GM18520 (cell line): Measurements from ENCODE around the gene PAM16.

Experiments used
- ATAC-seq: cut with Tn5 transposase; IDR thresholded peaks from one replicate; pipeline ENCODE4 v1.9.1; 2021; ENCODE audit not compliant: unreplicated experiment

The PAM16 gene

GRCh38 chr16:4321286-4322120 is 29.6 kb downstream of the PAM16 start:
- ATAC-seq = no peak

DNA sequence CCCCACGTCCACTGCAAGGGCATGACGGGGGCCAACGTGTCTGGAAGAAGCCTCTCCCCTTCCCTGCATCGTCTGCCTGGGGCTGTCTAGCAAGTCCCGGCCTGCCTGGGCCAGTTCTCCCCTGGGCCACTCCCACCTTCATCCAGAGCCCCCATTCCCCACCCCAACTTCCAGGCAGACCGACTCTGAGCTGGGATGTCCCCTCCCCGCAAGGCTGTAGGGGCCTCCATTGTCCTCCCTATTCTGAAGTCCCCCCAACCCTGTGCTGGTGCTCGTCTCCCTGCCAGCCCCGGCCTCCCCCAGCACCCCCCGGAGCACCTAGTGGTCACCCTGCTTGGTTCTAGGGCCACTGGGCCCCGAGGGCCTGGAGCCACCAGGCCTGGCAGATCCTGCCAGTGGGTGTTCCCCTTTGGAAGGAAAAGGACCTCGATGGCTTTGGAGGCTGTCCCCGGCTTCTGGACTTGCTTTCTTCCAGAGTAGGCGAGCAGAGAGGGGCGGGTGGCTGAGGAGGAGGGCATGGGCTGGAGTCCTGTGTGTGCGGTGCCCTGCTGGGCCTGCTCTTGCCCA is 30.5 kb downstream of the PAM16 start:
- ATAC-seq = no peak

DNA sequence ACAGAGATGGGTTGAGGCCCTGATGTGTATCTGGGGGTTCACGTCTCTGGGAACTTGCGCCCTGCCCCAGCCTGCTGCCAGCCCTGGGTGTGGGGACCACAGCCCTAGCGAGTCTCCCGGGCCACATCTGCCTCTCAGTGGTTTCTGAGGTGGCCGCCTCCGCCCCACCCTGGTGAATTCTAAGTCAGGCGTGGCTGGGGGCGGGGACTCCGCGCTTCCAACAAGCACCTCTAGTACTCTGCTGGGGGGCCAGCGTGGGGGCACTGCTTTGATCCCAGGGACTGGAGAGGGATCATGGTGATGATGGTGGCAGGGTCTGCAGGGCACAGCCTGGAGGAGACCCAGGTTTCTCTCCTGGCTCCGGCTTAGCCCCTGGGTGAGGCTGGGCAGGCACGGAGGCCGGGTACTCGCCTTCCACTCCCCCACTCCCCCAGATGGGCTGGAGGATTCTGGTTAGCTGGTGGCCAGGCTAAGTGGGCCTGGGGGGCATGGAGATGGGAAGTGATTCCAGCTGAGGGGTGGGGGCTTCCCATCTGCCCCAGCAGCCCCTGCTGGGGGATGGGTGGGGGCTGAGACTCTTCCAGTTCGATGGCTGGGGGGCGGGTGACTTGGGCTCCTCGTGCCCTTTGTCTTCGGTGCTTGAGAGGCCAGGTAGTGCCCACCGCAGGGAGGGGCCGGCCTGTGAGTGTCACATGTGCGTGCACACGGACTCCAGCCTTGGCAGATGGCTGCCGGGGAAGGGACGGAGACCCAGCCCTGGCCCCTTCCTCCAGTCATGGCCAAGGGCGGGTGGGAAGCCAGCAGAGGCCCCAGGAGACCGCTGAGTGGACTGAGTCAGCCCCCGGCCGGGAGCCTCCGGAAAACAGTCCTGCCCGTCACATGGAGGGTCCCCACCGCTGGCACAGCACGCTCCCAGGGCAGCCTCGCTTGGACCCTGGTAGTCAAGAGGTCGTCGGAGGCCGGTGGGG is 31.4 kb downstream of the PAM16 start:
- no peak for ATAC-seq

GRCh38 chr16:4318967-4319366 is 32.2 kb downstream of the PAM16 start:
- ATAC-seq = no peak

DNA sequence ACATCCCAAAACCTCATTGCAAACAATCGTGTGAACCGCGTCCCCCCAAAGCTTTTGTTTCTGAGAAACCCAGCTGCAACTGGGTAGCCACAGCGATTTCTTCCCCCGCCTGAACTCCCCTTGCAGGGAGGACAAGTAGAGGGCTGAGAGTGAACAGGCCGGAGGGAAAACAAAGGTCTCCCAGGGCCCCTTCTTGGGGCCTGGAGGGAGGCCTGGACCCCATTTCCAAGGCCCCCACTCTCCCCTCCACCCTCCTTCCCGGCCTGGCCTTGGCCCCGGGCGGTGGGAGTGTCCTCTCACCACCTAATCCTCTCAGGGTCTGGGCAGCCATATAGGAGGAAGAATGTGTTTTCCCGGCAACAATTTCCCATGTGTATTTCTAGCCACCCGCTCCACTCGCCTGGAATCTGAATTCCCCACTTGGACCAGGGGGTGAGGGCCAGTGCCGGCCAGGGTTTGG is 32.6 kb downstream of the PAM16 start:
- no peak for ATAC-seq

DNA sequence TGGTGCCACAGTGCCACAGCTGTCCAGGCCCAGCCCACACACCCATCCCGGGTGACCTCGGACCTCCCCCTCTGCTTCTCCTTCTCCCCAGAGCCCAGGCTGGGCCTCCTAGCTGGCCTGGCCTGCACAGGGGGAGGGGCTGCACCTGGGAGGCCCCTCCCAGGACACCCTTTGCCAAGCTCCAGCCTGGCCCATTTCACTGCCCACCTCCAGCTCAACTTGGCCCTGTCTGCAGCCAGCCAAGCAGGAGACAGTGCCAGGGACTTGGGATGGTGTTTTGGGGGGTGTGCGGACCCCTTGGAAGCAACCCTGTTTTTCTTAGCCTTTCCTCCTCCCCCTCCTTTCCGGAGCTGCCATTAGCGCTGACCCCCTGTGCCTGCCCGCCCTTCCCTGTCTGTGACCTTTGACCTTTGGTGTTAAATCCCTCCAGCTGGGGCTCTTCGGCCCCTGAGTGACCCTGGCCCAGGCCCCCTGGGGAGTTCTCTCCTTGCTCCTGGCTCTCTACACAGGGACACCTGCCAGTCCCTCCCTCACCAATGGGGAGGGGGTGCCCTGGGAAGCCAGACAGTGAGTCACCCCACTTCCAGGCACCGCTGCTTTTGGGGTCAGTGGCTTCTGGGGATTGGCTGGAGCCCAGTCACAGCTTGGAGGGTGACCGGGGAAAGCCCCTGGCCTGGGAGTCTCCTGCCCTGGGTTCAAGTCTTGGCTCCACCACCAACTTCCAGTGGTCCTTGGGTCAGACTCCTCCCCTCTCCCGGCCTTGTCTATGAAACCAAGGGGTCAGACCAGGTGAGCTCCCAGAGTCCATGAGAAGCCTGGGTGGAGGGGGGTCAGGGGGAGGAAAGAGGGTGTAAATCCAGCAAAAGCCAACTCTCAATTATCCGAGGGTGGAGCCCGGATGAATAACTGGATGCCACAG is 33.3 kb downstream of the PAM16 start:
- no peak for ATAC-seq

DNA sequence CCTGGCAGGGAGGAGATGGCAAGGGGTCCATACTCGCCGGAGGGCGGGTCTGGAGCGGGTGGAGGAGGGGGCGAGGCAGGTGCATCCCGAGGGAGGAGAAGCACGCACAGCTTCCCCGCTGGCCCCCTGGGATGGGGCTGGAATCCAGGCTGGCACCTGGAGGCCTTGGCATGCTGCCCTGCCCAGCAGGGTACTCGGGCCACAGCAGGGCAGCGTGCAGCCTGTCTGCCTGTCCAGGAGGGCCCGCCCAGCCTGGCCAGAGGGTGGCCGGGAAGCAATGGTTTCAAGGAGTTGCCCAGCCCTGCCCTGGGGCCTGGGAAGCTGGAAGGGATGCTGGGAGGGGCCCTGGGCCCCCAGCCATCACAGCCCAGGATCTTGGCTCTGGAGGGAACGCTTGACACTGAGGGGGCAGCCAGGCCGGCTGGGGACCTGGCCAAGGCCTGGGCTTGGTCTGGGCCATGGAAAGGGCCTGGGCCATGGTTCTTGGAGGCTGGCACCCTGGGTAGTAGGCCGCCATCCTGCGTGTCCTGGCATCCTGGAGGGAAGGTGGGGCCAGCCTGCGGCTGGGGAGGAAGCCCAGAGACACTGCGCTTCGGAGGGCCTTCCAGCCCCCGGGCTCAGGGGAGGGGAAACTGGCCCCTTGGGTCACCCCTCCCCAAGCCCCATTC is 34.1 kb downstream of the PAM16 start:
- no peak for ATAC-seq

DNA sequence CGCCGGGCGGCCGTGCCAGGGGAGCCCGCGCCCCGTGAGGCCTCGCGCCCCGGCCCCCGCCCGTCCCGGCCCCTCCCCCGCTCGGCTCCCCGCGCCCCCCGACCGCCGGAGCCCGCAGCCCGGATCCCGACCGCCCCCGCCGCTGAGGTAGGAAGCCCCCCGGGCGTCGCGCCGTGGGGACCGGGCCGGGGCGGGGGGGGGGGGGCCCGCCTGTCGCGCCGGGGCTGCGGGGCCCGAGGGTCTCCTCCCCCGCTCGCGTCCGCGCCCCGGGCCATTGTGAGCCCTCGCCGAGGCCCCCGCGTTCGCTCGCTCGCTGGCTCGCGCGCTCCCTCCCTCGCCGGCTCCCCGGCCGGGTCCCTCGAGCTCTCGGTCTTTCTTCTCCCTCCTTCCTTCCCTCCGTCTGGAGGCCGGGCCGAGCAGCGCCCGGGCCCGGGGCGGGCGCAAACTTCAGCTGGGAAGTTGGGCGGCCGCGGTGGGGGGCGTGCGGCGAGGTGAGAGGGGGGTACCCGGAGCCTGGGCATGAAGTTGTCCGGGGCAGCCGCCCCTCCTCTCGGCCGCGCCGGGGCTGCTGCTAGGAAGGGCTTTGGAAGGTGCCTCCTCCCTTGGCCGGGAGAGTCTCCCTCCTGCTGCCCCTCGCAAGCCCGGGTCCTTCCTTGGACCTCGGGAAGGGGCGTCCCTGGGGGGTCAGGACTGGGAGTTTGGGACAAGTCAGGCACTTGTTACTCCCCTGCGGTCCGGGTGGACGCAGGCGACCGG is 34.8 kb downstream of the PAM16 start:
- no peak for ATAC-seq

DNA sequence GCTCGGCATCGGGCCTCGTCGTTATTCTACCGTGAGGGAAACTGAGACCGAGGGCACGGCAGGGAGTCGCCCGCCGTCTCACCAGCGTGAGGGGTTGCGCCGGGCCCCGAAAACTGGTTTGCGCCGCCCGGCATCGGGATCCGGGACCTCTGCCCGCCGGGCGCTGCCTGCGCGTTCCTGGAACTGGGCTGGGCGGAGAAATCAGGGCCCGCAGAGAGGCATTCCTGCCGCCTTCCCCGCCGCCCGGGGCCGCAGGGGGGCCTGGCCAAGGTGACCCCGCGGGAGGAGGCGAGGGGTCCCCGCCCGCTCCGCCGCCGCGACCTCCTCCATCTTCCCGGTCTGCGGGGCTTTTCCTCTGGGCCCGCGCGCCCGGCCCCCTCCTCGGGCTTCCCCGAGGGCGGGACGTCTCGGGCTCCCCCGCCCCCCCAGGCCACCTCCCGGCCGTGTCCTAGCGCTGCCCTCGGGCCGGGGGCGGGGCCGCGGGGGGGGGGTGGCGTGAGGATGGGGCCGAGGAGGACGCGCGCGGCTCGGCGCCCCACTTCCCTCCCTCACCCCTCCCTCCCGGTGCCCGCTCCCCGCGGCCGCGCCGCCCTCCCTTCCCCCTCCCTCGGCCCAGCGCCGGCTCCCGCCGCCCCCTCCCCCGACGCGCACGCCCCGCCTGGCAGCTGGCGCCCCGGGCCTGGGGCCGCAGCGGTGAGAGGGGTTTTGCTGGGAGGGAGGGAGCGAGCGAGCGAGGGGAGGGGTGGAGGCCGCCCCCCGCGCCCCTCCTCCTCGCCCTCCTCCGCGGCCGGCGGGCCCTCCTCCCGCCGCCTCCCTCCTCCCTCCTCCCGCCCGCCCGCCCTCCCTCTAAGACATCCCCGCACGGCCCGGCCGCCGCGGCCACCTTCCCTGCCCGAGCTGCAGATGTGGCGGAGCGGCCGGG is 35.7 kb downstream of the PAM16 start, which contains the start of gene GLIS2:
GLIS2 (plus strand) TSS at position 882 of the 922 bp plus-strand sequence. CDS start 16,214 bp downstream, outside the sequence.
- ATAC-seq = no peak

DNA sequence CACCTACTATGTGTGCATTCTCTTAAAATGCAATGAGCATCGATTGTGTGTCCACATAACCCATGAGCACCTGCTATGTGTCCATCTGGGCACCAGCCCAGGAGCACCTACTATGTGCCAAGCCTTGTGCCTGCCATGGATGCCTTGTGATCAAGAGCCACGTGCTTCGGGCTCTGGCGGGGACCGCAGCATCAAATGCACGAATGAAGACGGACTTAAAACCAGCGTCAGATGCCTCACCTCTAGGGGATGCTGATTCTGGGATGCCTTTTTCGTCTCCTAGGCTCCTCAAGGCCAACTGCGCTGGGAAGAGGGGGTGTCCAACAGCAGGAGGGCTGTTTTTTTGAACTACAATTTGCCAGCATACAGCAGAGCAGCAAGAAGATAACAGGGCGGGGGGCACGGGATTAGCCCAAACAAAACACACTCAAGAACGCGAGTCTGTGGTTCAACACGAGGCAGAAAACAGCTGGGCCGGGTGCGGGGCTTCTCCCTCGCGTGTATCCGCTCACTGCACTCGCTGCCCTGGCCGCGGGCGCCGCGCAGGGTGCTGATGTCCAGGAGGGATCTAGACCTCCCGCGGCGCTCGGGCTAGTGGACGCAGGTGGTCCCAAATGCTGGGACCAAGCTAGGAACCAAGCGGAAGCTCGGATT is 36.5 kb downstream of the PAM16 start:
- ATAC-seq = no peak

GRCh38 chr16:4313563-4314531 is 37.3 kb downstream of the PAM16 start:
- no peak for ATAC-seq

DNA sequence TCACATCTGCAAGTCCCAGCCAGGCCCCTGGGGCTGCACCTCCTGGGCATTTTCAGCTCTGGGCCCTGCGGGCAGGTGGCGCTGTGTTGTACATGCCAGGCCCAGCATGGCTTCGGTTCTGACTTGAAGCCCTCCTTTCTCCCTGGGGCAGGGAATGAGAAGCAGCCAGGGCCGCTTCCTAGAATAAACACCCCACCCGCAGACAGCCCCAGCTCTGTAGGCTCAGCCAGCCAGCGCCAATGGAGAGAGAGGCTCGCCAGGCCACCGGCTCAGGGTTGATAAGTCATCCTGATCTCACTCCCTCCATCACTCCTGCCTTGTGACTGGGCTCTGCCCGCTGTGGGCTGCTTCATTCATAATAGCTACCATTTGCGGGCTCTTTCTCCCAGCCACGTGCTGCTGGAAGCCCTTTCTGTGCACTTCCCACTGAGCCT is 41.3 kb downstream of the PAM16 start:
- ATAC-seq = no peak

GRCh38 chr16:4309102-4309832 is 41.9 kb downstream of the PAM16 start:
- ATAC-seq = no peak

DNA sequence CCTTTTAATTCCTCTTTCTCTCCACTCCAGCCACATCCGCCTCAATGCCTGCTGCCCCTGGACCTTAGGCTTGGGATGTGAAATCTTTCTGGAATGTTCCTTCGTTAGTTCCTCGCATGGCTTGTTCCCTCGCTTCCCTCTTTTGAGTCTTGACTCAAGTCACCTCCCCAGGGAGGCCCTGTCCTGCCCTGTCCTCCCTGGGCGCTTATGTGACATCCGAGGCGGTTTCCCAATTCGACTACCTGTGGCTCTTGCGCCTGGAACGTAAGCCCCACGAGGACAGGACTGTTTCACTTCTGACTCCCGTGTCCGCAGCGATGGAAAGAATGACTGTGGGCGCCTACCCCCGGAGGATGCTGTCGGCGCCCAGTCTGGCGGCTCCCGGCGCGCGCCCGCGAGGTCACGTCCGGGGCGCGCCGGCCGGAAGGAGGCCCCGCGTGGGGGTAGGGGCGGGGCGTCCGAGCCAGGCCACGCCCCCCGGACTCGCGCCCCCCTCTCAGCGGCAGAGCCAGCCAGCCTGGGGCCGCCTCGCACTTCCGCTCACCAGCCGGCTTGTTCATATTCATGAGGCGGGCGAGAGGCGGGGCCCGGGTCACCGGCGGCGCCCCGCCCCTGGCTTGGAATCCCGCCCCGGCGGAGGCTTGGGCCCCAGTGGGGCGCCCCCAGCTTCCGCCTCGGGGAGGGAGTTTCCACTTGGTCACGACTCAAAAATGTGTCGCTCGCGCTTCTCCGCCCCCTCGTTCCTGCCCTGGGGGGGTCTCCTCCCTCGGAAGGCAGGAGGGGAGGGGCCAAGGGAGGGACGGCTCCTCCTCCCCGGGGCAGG is 43.7 kb downstream of the PAM16 start:
- peak; percentile 91 for ATAC-seq
